ENCODE data around the gene MPPED2.

MPPED2 gene

DNA sequence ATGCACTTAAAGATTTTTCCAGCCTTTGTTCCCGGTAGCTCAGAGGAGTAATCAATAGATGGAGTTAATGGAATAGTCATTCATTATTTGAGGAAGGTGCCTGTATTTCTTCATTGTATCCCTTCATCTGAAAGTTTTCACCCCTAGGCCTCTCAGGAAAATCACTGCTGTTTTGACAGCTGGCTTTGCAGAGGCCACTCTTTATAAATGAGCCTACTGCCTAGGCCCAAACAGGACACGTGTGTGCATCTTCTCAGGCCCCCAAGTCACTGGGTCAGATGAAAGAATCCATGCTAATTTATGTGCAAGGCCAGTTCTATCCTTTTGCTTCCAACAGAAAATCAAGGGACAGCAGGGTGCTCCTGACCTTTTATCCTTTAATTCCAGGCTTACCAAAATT is 76.8 kb downstream of the MPPED2 start:
- in situ Hi-C loops (cut with MboI; ENCODE audit: low pct_unique_long_range_greater_than_20kb, low sequenced_read_pairs, unreplicated experiment) = no loop called here
- TF ChIP-seq, protein P1, sequence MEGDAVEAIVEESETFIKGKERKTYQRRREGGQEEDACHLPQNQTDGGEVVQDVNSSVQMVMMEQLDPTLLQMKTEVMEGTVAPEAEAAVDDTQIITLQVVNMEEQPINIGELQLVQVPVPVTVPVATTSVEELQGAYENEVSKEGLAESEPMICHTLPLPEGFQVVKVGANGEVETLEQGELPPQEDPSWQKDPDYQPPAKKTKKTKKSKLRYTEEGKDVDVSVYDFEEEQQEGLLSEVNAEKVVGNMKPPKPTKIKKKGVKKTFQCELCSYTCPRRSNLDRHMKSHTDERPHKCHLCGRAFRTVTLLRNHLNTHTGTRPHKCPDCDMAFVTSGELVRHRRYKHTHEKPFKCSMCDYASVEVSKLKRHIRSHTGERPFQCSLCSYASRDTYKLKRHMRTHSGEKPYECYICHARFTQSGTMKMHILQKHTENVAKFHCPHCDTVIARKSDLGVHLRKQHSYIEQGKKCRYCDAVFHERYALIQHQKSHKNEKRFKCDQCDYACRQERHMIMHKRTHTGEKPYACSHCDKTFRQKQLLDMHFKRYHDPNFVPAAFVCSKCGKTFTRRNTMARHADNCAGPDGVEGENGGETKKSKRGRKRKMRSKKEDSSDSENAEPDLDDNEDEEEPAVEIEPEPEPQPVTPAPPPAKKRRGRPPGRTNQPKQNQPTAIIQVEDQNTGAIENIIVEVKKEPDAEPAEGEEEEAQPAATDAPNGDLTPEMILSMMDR (IDR thresholded peaks at IDR 0.05; ENCODE audit: extremely low read depth, insufficient read depth, missing control alignments) = no peak
- no peak for DNase-seq (ENCODE audit: low spot score)

DNA sequence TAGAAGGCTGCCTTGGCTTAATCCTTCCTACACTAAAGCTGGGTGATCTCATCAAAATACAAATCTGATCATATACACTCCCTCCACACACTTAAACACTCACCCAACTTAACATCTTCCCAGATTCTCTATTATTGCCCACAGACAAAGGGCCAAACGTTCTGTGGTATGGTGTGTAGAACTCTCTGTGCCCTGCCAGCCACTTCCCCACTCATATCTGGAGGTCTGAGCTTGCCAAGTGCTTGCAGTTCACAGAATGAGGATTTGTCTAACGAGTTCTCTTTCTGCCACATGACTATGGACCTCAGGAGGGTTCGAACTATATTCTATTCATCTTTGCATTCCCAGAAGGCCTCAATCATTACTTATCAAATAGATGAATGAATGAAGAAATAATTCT is 77.6 kb downstream of the MPPED2 start:
- TF ChIP-seq, protein P1 (IDR thresholded peaks at IDR 0.05; ENCODE audit: extremely low read depth, insufficient read depth, missing control alignments) = no peak
- no peak for DNase-seq (ENCODE audit: low spot score)
- in situ Hi-C loops (cut with MboI; ENCODE audit: low pct_unique_long_range_greater_than_20kb, low sequenced_read_pairs, unreplicated experiment) = no loop called here

DNA sequence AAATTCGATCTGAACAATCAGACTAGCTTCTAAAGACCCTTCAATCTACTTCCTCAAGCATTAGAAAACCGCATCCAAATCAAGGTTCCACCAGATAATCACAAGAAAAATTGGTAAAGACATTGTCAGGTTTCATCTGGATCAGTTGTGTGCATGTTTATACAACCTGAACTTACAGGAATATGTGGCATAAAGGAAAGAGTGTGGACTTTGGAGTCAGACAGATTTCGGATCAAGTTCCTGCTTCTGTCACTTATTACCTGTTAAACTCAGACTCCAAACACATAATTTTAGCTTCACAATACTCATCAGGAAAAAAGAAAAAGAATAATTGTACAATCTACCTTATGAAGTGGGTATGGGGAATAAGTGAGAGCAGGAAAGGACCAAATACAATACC is 80.5 kb downstream of the MPPED2 start:
- in situ Hi-C loops (cut with MboI; ENCODE audit: low pct_unique_long_range_greater_than_20kb, low sequenced_read_pairs, unreplicated experiment) = no loop called here
- TF ChIP-seq, protein P1 (IDR thresholded peaks at IDR 0.05; ENCODE audit: extremely low read depth, insufficient read depth, missing control alignments) = no peak
- DNase-seq (ENCODE audit: low spot score) = no peak

DNA sequence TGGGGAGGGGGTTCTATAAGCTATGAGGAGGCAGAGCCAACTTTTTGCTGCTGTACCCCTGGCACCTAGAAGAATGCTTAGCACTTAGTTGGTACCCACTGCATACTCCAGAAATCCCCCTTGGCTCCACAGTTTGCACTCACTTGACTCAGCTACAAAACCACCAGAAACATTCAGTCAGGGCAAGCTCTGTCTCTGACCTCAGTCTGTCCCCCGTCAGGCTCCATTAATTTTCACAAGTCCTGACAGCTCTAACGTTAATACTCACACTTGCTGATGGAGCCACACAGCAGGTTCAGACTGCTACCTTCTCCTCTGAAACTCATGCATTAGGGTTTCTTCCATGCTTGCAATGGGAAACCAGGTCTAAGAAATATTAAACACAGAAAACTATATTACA is 81.7 kb downstream of the MPPED2 start:
- TF ChIP-seq, protein P1 (IDR thresholded peaks at IDR 0.05; ENCODE audit: extremely low read depth, insufficient read depth, missing control alignments) = no peak
- in situ Hi-C loops (cut with MboI; ENCODE audit: low pct_unique_long_range_greater_than_20kb, low sequenced_read_pairs, unreplicated experiment) = no loop called here
- DNase-seq (ENCODE audit: low spot score) = no peak

DNA sequence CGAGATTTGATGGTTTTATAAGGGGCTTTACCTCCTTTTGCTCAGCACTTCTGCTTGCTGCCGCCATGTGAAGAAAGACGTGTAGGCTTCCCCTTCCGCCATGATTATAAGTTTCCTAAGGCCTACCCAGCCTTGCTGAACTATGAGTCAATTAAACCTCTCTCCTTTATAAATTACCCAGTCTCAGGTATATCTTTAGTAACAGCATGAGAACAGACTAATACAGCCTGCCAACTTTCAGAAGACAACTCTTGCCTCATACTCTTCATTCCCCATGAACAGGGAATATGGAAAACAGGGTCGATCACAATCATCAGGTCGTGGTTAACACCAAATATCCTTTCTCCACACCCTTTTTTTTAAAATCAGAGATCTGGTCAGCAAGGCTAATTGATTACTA is 83.0 kb downstream of the MPPED2 start:
- TF ChIP-seq, protein P1 (IDR thresholded peaks at IDR 0.05; ENCODE audit: extremely low read depth, insufficient read depth, missing control alignments) = no peak
- in situ Hi-C loops (cut with MboI; ENCODE audit: low pct_unique_long_range_greater_than_20kb, low sequenced_read_pairs, unreplicated experiment) = no loop called here
- DNase-seq (ENCODE audit: low spot score) = no peak

DNA sequence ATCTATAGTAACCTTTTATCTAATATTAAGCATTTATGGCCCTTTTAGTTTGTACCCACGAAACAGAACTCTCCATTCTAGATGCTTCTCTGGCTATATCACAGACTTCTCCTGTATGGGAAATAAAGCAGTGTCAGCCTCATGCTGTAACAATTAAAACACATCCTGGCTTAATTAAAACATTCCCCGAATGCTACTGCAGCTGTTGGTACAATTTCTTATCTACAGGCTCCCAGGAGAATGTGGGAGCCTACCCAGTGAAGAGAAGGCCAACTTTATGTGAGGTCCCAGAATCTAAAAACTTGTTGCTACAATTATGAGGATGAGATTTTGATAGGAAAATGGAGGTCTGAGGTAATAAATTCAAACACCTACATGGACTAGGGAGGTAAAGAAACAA is 83.8 kb downstream of the MPPED2 start:
- in situ Hi-C loops (cut with MboI; ENCODE audit: low pct_unique_long_range_greater_than_20kb, low sequenced_read_pairs, unreplicated experiment) = no loop called here
- TF ChIP-seq, protein P1 (IDR thresholded peaks at IDR 0.05; ENCODE audit: extremely low read depth, insufficient read depth, missing control alignments) = no peak
- DNase-seq (ENCODE audit: low spot score) = no peak

DNA sequence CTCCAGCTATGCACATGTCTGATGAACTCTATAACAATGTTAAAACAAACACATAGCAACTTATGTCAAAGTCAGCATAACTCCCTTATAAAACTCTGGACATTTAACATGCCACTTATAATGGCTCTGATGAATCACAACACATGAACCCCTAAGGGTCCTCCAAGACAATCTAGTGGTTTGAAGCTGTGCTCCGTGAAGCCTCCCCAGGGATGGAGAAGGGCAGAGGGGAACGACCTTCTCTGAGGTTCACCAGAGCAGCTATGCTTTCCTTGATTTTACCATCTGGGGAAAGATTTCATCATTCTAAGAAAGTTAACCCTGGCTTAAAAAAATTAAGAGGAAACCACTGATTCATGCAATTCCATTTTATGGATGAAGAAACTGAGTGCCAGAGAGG is 84.4 kb downstream of the MPPED2 start:
- DNase-seq (ENCODE audit: low spot score) = no peak
- TF ChIP-seq, protein P1 (IDR thresholded peaks at IDR 0.05; ENCODE audit: extremely low read depth, insufficient read depth, missing control alignments) = no peak
- in situ Hi-C loops (cut with MboI; ENCODE audit: low pct_unique_long_range_greater_than_20kb, low sequenced_read_pairs, unreplicated experiment) = no loop called here

Measured in GM13977 (cell line).